ENCODE measurements around the gene KIR2DL1. TPM values are rescaled to one million over a fixed set of nuclear protein-coding genes. Genes with fewer than 3 reads are reported as not detected.
"Not testable (repeated sequence)": the region's sequence is repeated elsewhere in the genome, so short reads cannot be mapped to it uniquely, and the experiment has no call there.

Gene KIR2DL1
- total RNA-seq (2014; rRNA removed; shearing (Covaris generic)) (not detected in 2 replicates), total RNA-seq (2022) (not detected in 2 replicates), Bru-seq, nascent RNA (not detected), BruChase-seq, experiment 1, labeled RNA remaining after a 6-hour chase (not detected), BruChase-seq, experiment 2, labeled RNA remaining after a 2-hour chase (not detected)
- long read RNA-seq, result 0 reads

DNA sequence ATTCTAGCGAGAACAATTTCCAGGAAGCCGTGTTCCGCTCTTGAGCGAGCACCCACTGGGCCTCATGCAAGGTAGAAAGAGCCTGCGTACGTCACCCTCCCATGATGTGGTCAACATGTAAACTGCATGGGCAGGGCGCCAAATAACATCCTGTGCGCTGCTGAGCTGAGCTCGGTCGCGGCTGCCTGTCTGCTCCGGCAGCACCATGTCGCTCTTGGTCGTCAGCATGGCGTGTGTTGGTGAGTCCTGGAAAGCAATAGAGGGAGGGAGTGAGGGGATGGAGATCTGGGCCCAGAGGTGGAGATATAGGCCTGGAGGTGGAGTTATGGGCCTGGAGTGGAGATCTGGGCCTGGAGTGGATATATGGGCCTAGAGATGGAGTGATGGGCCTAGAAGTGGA is at the start of gene KIR2DL1:
Gene KIR2DL1, plus strand, starts transcription at position 148 of the 400 bp plus-strand sequence. Its CDS starts 58 bp downstream, at position 206.
- H3K4me2 ChIP-seq (ENCODE audit: low read length); POLR2A ChIA-PET; BruUV-seq (replicated peaks); H3K4me3 ChIP-seq (ENCODE audit: low read depth, low read length, poor library complexity, severe bottlenecking); H2AFZ ChIP-seq (ENCODE audit: low read length); CTCF ChIA-PET (ENCODE audit: unreplicated experiment); H3K36me3 ChIP-seq (ENCODE audit: insufficient read depth, low read length); H4K20me1 ChIP-seq (ENCODE audit: insufficient read depth, low read length); intact Hi-C loops (cut with micrococcal nuclease; ENCODE audit: unreplicated experiment); H3K9me2 ChIP-seq (ENCODE audit: insufficient read depth, low read length); H3K27ac ChIP-seq (ENCODE audit: low read depth, low read length, poor library complexity, severe bottlenecking); H3K4me1 ChIP-seq (ENCODE audit: insufficient read depth, low read length, poor library complexity, severe bottlenecking); H3K79me2 ChIP-seq (ENCODE audit: insufficient read depth, low read depth, low read length); H3K9me3 ChIP-seq (ENCODE audit: low read length); DNase-seq (ENCODE audit: low spot score): not testable (repeated sequence)

DNA sequence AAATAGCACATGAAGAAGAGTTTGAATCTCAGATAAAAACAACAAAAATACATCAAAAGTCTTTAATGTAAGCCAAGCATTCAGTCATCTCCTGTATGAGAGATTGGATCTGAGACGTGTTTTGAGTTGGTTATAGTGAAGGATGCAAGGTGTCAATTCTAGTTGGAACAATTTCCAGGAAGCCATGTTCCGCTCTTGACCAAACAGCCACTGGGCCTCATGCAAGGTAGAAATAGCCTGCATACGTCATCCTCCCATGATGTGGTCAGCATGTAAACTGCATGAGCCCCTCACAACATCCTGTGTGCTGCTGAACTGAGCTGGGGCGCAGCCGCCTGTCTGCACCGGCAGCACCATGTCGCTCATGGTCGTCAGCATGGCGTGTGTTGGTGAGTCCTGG is 45.5 kb upstream of the KIR2DL1 start, which contains the start of gene KIR3DL3:
Gene KIR3DL3, plus strand, starts transcription at position 301 of the 400 bp plus-strand sequence. Its CDS starts 55 bp downstream, at position 356.
- TF ChIP-seq EZH2phosphoT487 (IDR thresholded peaks at IDR 0.05; ENCODE audit: borderline replicate concordance, low read depth, low read length), result no peak
- TF ChIP-seq, protein P1, sequence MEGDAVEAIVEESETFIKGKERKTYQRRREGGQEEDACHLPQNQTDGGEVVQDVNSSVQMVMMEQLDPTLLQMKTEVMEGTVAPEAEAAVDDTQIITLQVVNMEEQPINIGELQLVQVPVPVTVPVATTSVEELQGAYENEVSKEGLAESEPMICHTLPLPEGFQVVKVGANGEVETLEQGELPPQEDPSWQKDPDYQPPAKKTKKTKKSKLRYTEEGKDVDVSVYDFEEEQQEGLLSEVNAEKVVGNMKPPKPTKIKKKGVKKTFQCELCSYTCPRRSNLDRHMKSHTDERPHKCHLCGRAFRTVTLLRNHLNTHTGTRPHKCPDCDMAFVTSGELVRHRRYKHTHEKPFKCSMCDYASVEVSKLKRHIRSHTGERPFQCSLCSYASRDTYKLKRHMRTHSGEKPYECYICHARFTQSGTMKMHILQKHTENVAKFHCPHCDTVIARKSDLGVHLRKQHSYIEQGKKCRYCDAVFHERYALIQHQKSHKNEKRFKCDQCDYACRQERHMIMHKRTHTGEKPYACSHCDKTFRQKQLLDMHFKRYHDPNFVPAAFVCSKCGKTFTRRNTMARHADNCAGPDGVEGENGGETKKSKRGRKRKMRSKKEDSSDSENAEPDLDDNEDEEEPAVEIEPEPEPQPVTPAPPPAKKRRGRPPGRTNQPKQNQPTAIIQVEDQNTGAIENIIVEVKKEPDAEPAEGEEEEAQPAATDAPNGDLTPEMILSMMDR (conservative IDR thresholded peaks at IDR 0.05; ENCODE audit: low read length), result no peak
- Histone ChIP-seq H3K9me2 (ENCODE audit: insufficient read depth, low read length) (no peaks in the 10 kb centered on the region), H2AFZ (ENCODE audit: low read length) (no peak within 1 kb of the TSS), H4K20me1 (ENCODE audit: insufficient read depth, low read length) (no peaks in the 10 kb centered on the region), H3K36me3 (ENCODE audit: insufficient read depth, low read length) (no peaks in the 10 kb centered on the region), H3K4me3 (ENCODE audit: low read depth, low read length, poor library complexity, severe bottlenecking) (no peak within 1 kb of the TSS), H3K9me3 (ENCODE audit: low read length) (no peaks in the 10 kb centered on the region), H3K79me2 (ENCODE audit: insufficient read depth, low read depth, low read length) (no peaks in the 10 kb centered on the region), H3K27ac (ENCODE audit: low read depth, low read length, poor library complexity, severe bottlenecking) (no peak within 1 kb of the TSS), H3K4me1 (ENCODE audit: insufficient read depth, low read length, poor library complexity, severe bottlenecking) (no peaks in the 10 kb centered on the region), H3K4me2 (ENCODE audit: low read length) (no peak within 1 kb of the TSS)
- no TSS peak for BruUV-seq (replicated peaks)
- ChIA-PET CTCF (ENCODE audit: unreplicated experiment) (no interaction called here), POLR2A (no interaction called here)
- no peak for DNase-seq (ENCODE audit: low spot score)
- intact Hi-C loops (cut with micrococcal nuclease; ENCODE audit: unreplicated experiment), result no loop called here

DNA sequence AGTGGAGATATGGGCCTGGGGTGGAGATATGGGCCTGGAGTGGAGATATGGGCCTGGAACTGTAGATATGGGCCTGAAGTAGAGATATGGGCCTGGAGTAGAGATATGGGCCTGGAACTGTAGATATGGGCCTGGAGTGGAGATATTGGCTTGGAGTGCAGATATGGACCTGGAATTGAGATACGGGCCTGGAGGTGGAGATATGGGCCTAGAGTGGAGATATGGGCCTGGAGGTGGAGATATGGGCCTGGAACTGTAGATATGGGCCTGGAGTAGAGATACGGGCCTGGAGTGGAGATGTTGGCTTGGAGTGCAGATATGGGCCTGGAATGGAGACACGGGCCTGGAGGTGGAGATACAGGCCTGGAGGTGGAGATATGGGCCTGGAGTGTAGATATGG is 44.9 kb upstream of the KIR2DL1 start:
- CTCF ChIA-PET (ENCODE audit: unreplicated experiment), result no interaction called here
- BruUV-seq (replicated peaks), result no TSS peak

More for the DNA sequence above, 44.9 kb upstream of the KIR2DL1 start:
- H3K27ac ChIP-seq (ENCODE audit: low read depth, low read length, poor library complexity, severe bottlenecking), result no peak overlapping the region
- H3K4me2 ChIP-seq (ENCODE audit: low read length), result no peak overlapping the region
- H3K36me3 ChIP-seq (ENCODE audit: insufficient read depth, low read length), result no peaks in the 10 kb centered on the region
- TF ChIP-seq EZH2phosphoT487 (IDR thresholded peaks at IDR 0.05; ENCODE audit: borderline replicate concordance, low read depth, low read length), result no peak
- TF ChIP-seq, protein P1 (conservative IDR thresholded peaks at IDR 0.05; ENCODE audit: low read length), result no peak
- H4K20me1 ChIP-seq (ENCODE audit: insufficient read depth, low read length), result no peaks in the 10 kb centered on the region
- intact Hi-C loops (cut with micrococcal nuclease; ENCODE audit: unreplicated experiment), result no loop called here
- DNase-seq (ENCODE audit: low spot score), result no peak
- no peaks in the 10 kb centered on the region for H3K9me3 ChIP-seq (ENCODE audit: low read length)
- H3K79me2 ChIP-seq (ENCODE audit: insufficient read depth, low read depth, low read length), result no peaks in the 10 kb centered on the region
- H3K9me2 ChIP-seq (ENCODE audit: insufficient read depth, low read length), result no peaks in the 10 kb centered on the region
- POLR2A ChIA-PET, result no interaction called here
- H3K4me1 ChIP-seq (ENCODE audit: insufficient read depth, low read length, poor library complexity, severe bottlenecking), result no peaks in the 10 kb centered on the region
- no peak overlapping the region for H2AFZ ChIP-seq (ENCODE audit: low read length)
- no peak overlapping the region for H3K4me3 ChIP-seq (ENCODE audit: low read depth, low read length, poor library complexity, severe bottlenecking)

Measured in OCI-LY7 (cell line).